ENCODE data around the gene FAM174C. TPM values are rescaled to one million over a fixed set of nuclear protein-coding genes. Genes with fewer than 3 reads are reported as not detected.

The FAM174C gene
- total RNA-seq, 3 donors from 2014 or later: 34.2 to 40.1 (median 39.8) TPM

- H3K4me1 ChIP-seq (ENCODE audit: low read depth): peaks cover 60% of the 10 kb centered on the region
- TF ChIP-seq CTCF (IDR thresholded peaks at IDR 0.05): no peak
- H3K4me3 ChIP-seq: peak overlapping the region; percentile 14
- H3K9me3 ChIP-seq: no peaks in the 10 kb centered on the region
- no peaks in the 10 kb centered on the region for H3K36me3 ChIP-seq (ENCODE audit: low read depth)
- intact Hi-C loops (cut with DNase I, micrococcal nuclease): no loop called here
- DNase-seq (peak in 1 of 3 donors; percentile 42), ATAC-seq (no peak)
Observed at GRCh38 chr19:1287354-1288225, 12.3 kb downstream of the FAM174C start.

- ATAC-seq (no peak), DNase-seq (no peak)
- no peak for TF ChIP-seq CTCF (IDR thresholded peaks at IDR 0.05)
- intact Hi-C loops (cut with DNase I, micrococcal nuclease): no loop called here
- H3K9me3 ChIP-seq: no peaks in the 10 kb centered on the region
- peaks cover 54% of the 10 kb centered on the region for H3K4me1 ChIP-seq (ENCODE audit: low read depth)
- H3K36me3 ChIP-seq (ENCODE audit: low read depth): no peaks in the 10 kb centered on the region
- H3K4me3 ChIP-seq: no peak overlapping the region
Observed at GRCh38 chr19:1288226-1288612, 12.9 kb downstream of the FAM174C start.

GRCh38 chr19:1288833-1289685 is 13.7 kb downstream of the FAM174C start:
- no peaks in the 10 kb centered on the region for H3K36me3 ChIP-seq (ENCODE audit: low read depth)
- ATAC-seq: no peak
- no peak overlapping the region for H3K4me3 ChIP-seq
- no peak for TF ChIP-seq CTCF (IDR thresholded peaks at IDR 0.05)
- intact Hi-C loops (cut with DNase I, micrococcal nuclease): no loop called here
- DNase-seq: peak in 1 of 3 donors; percentile 35
- H3K9me3 ChIP-seq: no peaks in the 10 kb centered on the region
- H3K4me1 ChIP-seq (ENCODE audit: low read depth): peaks cover 46% of the 10 kb centered on the region

- Histone ChIP-seq H3K9me3 (no peaks in the 10 kb centered on the region), H3K4me1 (ENCODE audit: low read depth) (peaks cover 40% of the 10 kb centered on the region), H3K4me3 (no peak overlapping the region), H3K36me3 (ENCODE audit: low read depth) (no peaks in the 10 kb centered on the region)
- DNase-seq (peak in 1 of 3 donors; percentile 47), ATAC-seq (no peak)
- no peak for TF ChIP-seq CTCF (IDR thresholded peaks at IDR 0.05)
- intact Hi-C loops (cut with DNase I, micrococcal nuclease): no loop called here
Observed at GRCh38 chr19:1289686-1290025, 14.3 kb downstream of the FAM174C start.

GRCh38 chr19:1290196-1290702 is 14.9 kb downstream of the FAM174C start:
- Histone ChIP-seq H3K4me3 (no peak overlapping the region), H3K4me1 (ENCODE audit: low read depth) (peaks cover 35% of the 10 kb centered on the region)
- intact Hi-C loops (cut with DNase I, micrococcal nuclease): no loop called here

More at GRCh38 chr19:1290196-1290702, 14.9 kb downstream of the FAM174C start:
- H3K9me3 ChIP-seq: no peaks in the 10 kb centered on the region
- H3K36me3 ChIP-seq (ENCODE audit: low read depth): no peaks in the 10 kb centered on the region
- DNase-seq (peak in 1 of 3 donors; percentile 36), ATAC-seq (no peak)
- no peak for TF ChIP-seq CTCF (IDR thresholded peaks at IDR 0.05)

Measured in mucosa of descending colon (tissue), 3 donors.